Activated CD8-positive, alpha-beta memory T cell treated with anti-CD3 and anti-CD28 coated beads, Interleukin-2, amount 50 U/mL, for 1 hour (primary cell): ENCODE data around the gene DYNLL1.
A peak's percentile ranks its signal among the peaks of the same experiment; 100 is the strongest.
"Not testable (repeated sequence)": the region's sequence is repeated elsewhere in the genome, so short reads cannot be mapped to it uniquely, and the experiment has no call there.

ENCODE experiments used
- DNase-seq: peaks from one replicate; pipeline ENCODE4 v3.0.0-alpha.2; 2020; ENCODE audit errors: extremely low read depth

The DYNLL1 gene

DNA sequence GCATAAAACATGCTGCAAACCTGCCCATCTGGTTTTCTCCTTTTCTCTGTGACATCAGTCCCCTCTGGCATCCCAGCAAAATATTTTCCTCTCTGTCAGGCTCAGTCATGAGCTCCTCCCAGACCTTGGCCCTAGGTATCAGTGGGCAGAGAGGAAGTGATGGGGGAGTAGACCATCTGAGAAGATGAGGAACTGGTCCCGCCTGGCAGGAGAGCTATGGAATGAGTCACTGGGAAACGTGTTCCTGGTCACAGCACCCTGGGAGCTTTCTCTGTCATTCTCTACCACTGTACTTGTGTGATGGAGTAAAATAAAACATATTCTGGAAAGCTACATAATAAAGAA lies 21.3 kb upstream of the DYNLL1 start:
- DNase-seq, result no peak

DNA sequence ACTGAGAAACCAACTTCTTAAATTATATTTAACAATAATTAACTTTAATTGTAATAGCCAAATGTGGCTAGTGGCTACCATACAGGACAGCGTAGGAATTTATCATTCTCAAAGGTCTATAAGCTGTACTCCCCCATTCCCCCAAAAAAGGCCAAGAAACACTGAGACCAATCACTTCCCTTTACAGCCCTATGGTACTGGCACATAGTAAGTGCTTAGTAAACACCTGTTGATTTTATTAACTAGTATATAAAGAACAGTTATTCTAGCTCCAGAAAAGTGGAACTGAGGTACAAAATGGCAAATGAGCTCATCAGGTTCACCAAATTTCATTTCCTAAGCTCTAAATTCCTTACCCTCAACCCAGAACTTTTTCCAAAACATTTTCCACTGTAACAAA lies 20.3 kb upstream of the DYNLL1 start:
- DNase-seq, result no peak

DNA sequence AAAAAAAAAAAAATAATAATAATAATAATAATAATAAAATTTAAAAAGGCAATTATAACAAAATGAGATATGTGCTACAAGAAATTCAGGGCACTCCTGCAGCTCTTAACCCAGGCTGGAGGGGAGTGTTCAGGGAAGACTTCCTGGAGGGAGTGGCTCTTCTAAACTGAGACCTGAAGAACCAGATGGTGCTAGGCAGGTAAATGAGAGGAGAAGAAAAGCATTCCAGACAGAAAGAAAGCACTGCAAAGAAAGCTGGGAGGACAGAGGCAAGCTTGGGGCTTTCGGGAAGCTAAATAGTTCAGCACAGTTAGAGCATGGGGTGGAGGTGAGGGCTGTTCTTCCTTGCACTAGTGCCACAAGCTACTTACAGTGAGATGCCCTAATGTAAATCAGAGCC lies 16.5 kb upstream of the DYNLL1 start:
- DNase-seq, result no peak

DNA sequence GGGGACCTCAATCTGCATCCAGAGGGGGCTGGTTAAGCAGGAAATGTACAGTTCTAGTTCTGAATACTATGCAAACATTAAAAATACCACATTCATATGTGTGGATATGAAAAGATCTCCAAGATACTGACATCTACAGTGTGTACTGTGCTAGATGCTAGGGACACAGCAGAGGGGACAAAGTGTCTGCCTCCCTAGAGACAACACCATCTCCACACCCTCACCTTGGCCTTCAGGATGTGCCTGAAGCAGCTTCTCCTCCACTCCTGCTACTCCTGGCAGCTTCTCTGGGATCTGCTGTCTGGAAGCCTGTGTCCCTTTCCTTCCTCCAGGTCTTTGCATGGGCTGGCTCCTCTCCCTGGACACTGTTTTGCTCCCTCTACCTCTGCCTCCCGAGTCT lies 15.7 kb upstream of the DYNLL1 start:
- no peak for DNase-seq

DNA sequence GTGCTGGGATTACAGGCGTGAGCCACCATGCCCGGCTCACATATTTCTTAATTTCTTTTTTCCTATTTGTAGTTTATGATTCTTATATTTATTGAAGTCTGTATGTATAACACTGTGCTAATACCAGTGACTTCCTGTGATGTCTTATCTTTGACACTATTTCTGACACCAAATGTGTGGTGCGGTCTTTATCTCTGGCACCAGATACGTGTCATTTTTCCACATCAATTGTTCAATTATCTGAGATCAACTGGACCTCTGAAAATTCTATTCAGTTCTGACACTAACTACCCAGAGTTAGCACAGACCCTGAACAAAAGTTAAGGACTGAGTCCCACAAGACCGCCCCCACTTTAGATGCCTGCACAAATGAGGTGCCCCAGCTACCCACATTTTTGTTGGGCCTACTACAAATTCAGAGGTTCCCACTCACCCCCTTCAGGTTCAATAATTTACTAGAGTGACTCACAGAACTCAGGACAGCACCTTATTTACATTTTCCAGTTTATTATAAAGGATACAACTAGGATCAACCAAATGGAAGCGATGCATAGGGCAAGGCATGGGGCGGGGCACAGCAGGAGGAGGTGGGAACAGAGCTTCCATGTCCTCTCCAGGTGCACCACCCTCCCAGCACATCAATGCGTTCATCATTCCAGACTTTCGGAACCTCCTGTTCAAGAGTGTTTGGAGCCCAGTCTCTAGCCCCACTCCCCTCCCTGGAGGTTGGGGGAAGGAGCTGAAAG lies 14.7 kb upstream of the DYNLL1 start:
- DNase-seq, result no peak

DNA sequence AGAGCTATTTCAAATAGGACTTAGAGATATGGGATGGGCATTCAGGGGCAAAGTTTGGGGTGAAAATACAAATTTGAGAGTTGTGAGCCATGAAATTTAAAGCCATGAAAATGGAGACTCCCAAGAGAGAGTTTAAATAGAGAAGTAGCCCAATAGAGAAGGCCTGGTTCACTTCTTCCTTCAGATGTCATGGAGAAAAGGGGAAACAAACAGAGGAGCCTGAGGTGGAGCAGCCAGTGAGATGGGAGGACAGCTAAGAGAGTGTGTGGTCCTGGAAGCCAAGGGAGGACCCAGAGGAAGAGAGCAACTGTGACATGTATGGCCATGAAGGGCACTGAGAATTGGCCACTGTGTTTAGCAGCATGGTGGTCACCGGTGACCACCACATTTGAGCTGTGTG lies 12.3 kb upstream of the DYNLL1 start:
- DNase-seq, result no peak

DNA sequence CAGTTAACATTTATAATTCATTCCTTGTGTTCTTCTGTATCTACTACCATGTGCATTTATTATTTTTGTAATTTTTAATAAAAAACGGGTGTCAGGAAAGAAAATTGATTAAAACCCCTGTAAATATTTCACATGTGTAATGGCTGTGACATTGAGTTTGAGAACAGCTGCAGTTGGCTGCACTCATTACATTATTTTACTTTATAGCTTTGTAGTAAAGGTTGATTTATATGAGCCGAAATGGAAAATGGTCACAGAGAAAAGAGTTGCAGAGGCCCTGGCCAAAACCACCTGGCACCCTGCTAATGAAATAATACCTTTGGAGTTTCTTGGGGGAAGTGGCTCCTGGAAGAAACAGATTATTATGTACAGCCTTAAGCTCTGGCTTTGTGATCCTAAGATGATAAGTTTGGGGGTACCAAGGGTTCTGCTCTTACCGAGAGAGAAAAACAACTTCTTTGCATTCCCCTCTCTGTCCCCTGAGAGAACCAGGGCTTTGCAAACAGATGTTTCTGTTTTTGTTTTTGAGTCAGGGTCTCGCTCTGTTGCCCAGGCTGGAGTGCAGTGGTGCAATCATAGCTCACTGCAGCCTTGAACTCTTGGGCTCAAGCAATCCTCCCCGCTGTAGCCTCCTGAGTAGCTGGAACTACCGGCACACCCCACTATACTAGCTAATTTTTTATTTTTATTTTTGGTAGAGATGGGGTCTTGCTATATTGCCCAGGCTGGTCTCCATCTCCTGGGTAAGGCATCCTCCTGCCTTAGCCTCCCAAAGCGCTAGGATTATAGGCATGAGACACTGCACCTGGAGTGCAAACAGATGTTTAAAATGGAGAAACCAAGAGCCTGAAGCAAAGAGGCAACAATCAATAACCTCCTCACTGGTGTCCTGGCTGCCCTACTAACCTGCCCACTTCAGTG lies 9.7 kb upstream of the DYNLL1 start:
- DNase-seq, result no peak

DNA sequence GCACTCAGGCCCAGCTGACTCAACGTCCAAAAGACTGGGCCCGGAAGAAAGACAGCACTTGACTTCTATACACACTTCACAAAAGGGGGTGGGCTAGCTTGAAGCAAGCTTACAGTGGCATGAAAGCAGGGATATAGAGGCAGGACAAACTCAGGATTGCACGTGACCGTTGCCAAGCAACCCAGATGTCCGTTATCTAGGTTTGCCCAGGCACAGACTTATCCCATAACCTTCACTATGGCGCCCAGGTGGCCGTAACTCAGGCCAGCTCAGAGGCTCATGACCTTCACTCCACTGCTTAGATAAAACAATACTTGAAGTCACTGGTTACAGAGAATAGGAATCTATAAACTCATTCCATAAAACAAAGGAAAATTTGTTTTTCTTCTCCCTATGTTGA lies 8.4 kb upstream of the DYNLL1 start:
- DNase-seq, result not testable (repeated sequence)

DNA sequence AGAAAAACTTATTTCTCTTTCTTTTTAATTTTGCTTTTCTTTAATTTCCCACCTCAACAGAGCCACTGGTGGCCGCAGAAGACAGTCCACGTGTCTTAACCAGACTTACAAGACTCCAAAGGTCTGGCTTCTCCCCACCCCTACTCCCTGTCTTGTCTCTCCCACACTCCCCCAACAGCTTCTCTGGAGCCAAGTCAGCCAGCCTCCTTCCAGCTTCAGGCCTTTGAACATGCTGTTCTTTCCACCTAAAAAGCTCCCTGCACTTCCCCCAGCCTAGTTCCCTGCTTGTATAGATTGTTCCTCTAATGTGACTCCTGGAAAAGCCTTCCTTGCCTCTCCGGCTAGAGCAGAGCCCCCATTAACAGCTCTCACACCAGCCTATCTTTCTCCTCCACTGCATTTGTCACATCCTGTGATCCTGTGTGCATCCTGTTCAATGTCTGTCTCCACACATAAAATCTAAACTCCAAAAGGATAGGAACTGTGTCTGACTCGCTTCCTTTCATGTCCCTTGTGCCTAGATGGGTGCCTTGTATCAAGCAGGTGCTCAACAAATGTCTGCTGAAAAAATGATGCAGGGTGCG lies 7.8 kb upstream of the DYNLL1 start:
- no peak for DNase-seq

DNA sequence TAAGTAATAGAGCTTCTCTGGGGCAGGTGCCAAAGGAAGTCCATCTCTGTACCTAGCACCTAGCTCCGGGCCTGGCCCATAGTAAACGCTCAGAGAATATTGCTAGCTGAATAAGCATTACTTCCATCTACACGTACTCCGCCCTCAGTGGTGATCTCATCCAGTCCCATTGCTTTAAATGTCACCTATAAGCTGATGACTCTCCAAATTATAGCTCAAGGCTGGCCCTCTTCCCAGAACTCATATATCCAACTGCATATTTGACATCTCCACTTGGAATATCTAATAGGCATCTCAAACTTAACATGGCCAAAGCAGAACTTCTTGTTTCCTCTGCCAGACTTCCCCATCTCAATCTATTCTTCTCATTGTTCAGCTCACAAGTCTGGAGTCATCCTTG lies 6.9 kb upstream of the DYNLL1 start:
- DNase-seq, result no peak

DNA sequence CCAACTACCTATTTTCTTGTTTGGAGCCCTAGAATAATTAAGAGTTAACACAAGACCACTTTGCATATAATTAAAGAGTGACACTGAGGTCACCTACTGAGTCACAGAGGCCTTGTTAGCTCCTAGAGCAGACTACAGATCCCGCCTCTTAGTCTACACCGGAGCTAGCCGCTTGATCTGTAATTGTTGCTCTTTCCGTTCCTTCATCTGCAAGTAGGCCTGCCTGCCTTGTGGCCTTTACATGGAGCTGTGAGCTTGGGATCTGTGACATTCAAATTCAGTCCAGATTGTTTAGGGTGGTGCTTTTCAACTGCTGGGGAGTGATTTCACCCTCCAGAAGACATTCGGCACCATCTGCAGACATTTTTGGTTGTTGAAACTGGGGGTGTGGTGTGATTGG lies 5.6 kb upstream of the DYNLL1 start:
- DNase-seq, result no peak

DNA sequence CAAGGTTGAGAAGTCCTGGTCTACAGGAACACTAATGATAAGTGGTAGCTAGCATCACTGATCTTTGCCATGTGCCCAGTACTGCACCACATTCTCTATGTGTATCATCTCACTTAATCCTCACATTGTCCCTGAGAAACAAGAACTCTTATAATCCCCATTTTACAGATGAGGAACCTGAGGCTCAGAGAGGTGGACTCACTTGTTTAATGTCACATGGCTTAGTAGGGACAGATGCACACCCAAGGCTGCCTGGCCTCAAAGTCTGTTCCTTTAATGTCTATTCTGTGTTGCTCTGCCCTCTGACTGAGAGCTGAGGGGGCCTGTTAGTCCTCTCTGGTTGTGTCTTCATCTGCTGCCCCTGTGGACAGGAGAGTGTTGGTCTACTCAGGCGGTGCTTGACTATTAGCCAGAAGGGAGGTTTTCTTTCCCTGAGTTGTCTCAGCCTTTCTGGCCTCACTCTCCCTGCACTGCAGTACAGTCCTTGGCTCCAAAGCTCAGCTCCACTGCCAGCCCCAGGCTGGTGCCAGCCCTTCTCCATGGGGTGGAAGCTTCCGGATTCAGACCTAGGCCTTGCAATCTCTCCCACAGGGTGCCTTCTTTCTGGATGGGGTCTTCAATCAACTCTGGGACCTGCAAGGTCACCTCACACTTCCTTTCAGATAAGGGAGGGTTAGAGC lies 4.9 kb upstream of the DYNLL1 start:
- no peak for DNase-seq

DNA sequence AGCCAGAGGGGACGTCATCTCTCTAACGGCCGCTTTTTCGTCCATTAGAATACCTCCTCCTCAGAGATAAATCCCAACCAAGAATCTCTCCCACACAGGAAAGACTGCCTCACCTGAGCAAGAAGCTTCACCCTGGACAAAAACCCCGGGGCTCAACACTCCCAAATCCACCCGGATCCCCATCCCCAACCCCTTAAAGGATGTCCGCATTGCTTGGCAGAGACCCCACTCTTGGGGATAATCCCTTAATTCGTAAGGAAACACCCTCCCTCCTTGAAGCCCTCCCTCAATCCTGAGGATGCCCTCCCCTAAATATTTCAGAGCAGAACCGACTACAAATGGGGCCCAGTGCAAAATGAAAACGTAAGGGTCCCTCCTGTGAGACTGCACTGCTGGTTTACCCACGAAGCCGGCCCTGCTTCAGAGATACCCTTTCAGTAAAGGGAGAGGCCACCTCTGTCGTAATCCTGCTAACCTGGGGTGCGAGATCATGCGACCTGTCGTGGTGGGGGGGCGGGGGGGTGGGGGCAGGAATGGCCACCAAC lies 655 bp upstream of the DYNLL1 start:
- no peak for DNase-seq

DNA sequence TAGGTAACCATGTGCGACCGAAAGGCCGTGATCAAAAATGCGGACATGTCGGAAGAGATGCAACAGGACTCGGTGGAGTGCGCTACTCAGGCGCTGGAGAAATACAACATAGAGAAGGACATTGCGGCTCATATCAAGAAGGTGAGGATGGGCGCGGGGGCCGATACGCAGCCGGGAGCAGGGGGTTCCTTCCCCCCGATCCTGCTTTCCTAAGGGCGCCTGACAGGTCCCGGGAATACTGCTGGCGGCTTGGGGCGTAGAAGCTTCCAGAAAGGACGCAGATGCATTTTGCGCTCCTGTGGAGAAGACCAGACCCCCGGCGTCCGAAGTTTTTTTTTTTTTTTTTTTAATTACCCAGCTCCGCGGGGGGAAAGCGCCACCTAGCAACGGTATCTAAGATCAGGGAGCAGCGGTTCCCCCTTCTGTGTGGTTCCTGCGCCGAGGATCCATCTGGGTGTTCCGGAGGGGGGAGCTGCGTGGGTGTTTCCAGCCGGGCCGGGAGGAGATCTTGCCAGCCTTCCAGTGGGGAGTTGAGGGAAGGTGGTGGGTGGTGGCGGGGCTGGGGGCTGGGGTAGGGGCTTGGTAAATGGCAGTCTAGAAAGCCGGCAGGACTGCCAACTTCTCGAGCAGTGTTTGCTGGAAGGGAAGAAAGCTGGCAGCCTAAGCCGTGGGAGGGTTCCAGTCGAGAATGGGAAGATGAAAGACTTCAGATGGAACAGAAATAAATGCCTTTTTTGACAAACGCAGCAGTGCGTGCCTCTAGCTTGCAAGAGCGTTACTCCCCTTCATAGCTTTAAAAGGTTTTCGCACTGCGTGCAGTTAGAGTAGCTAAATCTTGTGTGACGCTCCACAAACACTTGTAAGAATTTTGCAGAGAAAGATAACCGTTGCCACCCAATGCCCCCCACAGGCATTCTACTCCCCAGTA lies 764 bp downstream of the DYNLL1 start:
- peak; percentile 27 for DNase-seq

DNA sequence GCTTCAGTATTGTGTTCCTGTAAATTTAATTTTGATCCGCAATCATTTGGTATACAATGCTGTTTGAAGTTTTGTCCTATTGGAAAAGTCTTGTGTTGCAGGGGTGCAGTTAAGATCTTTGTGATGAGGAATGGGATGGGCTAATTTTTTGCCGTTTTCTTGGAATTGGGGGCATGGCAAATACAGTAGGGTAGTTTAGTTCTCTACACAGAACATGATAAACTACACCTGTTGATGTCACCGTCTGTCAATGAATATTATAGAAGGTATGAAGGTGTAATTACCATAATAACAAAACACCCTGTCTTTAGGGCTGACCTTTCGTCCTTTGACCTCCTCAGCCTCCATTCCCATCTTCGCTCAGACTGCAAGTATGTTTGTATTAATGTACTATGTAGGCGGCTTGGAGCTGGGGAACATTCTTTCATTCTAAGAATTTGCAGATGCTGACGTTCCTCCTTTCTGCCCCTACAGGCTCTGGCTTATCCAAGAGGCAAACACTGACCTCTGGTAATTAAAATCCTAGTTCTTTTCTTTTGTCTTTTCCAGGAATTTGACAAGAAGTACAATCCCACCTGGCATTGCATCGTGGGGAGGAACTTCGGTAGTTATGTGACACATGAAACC lies 1.7 kb downstream of the DYNLL1 start:
- no peak for DNase-seq

DNA sequence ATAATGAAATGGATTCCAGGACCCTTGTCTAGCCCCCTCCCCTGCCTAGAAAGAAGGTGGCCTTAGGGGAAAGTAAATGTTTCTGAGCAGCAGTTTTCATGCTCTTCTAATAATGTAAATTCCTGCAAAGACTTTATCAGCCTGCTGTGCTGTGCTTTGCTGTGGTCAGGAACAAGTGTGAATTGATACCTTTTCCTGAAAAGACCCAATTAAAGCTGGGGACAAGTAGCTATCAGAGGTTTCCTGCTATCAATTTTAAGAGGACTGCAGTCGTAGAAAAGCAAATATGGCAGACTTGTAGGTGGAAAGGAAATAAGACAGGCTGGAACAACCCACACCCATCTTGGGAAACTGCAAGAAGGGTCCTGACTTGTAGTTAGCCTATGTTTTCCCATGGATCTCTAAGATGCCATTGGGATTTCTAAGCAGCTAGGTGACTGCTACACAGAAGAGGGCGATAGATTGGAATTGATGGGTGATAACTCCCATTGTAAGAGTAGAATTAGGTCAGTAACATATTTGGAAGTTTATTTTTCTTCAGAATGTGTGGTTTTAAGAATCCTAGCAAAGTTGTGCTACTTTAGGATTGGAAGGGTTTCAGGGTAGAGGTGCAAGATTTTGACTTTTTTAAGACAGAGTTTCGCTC lies 3.1 kb downstream of the DYNLL1 start:
- DNase-seq, result no peak

DNA sequence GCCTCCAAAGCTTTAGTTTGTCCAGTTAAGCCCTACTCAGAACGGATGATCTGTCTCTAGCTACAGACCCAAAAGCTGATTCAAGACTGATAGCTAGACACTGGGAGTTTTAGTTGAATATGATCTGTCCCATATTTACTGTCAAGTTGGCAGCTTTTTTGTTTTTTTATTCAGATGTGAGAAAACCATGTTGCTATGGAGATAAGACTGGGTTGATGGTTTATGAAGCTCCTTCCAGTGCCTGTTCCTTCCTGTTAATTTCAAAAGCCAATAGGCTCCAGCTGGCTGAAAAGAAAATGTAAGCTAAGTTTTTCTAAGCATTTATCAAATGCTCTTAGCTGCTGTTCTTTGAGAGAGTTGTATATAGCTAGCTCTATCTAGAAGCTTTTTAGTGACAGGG lies 4.7 kb downstream of the DYNLL1 start:
- no peak for DNase-seq

DNA sequence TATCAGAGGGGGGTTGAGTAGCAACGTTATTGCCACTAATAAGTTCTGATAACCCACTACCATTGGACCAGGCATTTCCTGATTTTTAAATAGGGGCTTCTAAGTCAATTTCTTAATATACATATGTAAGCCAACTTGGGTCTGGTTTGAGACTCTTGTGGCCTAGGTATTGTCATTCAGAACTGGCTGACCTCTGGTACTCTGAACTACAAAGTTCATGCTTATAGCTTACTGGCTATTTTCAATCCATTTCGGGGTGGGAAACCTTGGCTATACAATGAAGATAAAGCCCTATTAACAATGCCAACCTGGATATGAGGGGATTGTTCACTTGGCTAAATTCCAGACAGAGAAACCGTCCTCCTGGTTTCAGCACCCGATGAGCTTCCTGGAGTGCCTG lies 8.7 kb downstream of the DYNLL1 start:
- DNase-seq, result no peak

DNA sequence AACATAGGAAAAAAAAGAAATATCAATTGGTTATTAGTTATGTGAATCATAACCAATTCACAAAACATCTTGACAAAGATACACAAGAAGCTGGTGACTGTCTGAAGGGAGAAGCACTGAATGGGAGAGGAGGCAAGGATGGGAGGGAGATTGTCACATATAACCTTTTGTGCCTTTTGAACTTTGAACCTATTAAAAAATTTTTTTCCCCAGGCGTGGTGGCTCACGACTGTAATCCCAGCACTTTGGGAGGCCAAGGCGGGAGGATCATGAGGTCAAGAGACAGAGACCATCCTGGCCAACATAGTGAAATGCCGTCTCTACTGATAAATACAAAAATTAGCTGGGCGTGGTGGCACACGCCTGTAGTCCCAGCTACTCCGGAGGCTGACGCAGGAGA lies 12.6 kb downstream of the DYNLL1 start:
- no peak for DNase-seq

DNA sequence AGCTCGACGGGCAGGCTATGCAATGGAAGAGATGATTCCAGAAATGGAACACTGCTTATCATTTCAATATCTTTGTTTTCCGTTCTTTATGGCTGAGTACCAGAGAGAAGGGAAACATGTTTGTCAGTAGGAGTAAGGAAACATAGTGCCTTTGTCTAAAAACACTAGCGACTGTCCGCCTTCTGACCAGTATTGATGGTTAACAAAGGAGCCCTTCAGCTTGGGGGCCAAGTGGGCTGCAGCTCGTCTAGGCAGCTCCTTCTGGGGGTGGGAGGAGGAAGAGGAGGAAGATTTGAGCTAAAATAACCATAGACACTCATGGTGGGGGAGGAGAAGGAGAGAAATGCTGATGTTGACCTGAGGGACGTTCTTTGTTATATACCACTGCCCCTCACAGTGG lies 18.1 kb downstream of the DYNLL1 start:
- no peak for DNase-seq
